SHP77 (cell line): ENCODE measurements around the gene RBM28.

Source experiments
- DNase-seq, 2 experiments: peaks; one replicate each; lab custom pipeline; 2025; lab: John Stamatoyannopoulos, UW

The RBM28 gene

GRCh38 chr7:128259131-128260061, 84.3 kb downstream of the RBM28 start:
- peak; percentile 9 to 20 for DNase-seq

GRCh38 chr7:128257458-128257857, 86.2 kb downstream of the RBM28 start:
- no peak for DNase-seq

DNA sequence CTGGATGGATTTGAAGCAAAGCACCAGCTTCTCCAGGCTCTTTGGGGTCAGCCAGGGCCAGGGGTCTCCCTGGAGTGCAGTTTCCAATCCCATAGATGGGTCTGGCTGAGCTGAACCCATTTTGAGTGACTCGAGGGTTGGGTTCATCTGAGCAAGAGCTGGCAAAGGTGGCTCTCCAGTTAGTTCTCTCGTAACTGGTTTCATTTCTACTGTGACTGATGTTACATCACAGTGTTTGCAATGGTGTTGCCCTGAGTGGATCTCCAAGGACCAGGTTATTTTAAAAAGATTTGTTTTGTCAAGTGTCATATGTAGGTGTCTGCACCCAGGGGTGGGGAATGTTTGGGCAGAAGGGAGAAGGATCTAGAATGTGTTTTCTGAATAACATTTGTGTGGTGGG, 88.4 kb downstream of the RBM28 start:
- DNase-seq: no peak

DNA sequence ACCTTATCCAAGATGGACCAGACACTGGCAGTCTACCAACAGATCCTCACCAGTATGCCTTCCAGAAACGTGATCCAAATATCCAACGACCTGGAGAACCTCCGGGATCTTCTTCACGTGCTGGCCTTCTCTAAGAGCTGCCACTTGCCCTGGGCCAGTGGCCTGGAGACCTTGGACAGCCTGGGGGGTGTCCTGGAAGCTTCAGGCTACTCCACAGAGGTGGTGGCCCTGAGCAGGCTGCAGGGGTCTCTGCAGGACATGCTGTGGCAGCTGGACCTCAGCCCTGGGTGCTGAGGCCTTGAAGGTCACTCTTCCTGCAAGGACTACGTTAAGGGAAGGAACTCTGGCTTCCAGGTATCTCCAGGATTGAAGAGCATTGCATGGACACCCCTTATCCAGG, 89.2 kb downstream of the RBM28 start:
- no peak for DNase-seq

GRCh38 chr7:128253701-128254100, 90.0 kb downstream of the RBM28 start:
- DNase-seq: no peak

GRCh38 chr7:128251337-128251736, 92.4 kb downstream of the RBM28 start:
- DNase-seq: no peak
